ENCODE results near the gene RHOXF1.

DNA sequence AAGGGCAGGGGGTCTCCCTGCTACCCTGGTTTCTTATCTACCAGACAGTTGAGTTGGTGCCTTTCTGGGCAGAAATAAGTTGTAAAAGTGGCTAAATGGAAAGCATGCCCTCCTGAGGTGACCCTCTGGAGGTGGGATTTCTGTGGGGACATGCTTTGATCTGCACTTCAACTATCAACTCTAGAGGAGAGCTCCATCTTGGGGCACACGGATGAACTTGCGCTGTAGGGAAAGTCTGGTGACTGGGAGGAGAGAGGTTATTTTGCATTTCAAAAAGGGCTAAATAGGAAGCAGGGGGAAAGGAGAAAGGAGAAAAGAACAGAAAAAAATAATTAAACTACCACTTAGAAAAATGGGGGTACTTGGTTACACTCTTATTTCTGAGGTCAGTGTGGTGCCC lies 25.5 kb downstream of the RHOXF1 start:
- TF ChIP-seq, protein P1, sequence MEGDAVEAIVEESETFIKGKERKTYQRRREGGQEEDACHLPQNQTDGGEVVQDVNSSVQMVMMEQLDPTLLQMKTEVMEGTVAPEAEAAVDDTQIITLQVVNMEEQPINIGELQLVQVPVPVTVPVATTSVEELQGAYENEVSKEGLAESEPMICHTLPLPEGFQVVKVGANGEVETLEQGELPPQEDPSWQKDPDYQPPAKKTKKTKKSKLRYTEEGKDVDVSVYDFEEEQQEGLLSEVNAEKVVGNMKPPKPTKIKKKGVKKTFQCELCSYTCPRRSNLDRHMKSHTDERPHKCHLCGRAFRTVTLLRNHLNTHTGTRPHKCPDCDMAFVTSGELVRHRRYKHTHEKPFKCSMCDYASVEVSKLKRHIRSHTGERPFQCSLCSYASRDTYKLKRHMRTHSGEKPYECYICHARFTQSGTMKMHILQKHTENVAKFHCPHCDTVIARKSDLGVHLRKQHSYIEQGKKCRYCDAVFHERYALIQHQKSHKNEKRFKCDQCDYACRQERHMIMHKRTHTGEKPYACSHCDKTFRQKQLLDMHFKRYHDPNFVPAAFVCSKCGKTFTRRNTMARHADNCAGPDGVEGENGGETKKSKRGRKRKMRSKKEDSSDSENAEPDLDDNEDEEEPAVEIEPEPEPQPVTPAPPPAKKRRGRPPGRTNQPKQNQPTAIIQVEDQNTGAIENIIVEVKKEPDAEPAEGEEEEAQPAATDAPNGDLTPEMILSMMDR (IDR thresholded peaks at IDR 0.05): no peak
- TF ChIP-seq EP300 (IDR thresholded peaks at IDR 0.05; ENCODE audit: low read depth): no peak
- TF ChIP-seq POLR2AphosphoS5 (IDR thresholded peaks at IDR 0.05): no peak
